Measurements from ENCODE around the gene BTRC.
"Not testable (repeated sequence)": the region's sequence is repeated elsewhere in the genome, so short reads cannot be mapped to it uniquely, and the experiment has no call there.

The BTRC gene

GRCh38 chr10:101571271-101571925 is 217.4 kb downstream of the BTRC start:
- no peak for DNase-seq

GRCh38 chr10:101572126-101572525 is 218.2 kb downstream of the BTRC start:
- no peak for DNase-seq

- DNase-seq: no peak
Observed at GRCh38 chr10:101572785-101573184, 218.8 kb downstream of the BTRC start.

- no peak for DNase-seq
Observed at GRCh38 chr10:101573885-101574753, 220.2 kb downstream of the BTRC start.

- DNase-seq: no peak
Observed at GRCh38 chr10:101575091-101575490, 221.1 kb downstream of the BTRC start.

- no peak for DNase-seq
Observed at GRCh38 chr10:101575580-101576210, 221.7 kb downstream of the BTRC start.

- DNase-seq: no peak
Observed at GRCh38 chr10:101576211-101576863, 222.4 kb downstream of the BTRC start.

GRCh38 chr10:101577121-101577871 is 223.3 kb downstream of the BTRC start:
- no peak for DNase-seq

GRCh38 chr10:101578192-101578591 is 224.2 kb downstream of the BTRC start:
- DNase-seq: no peak

GRCh38 chr10:101578803-101579515 is 225.0 kb downstream of the BTRC start:
- no peak for DNase-seq

GRCh38 chr10:101579516-101579870 is 225.5 kb downstream of the BTRC start:
- no peak for DNase-seq

GRCh38 chr10:101580486-101581399 is 226.8 kb downstream of the BTRC start:
- no peak for DNase-seq

- no peak for DNase-seq
Observed at GRCh38 chr10:101585841-101586240, 231.9 kb downstream of the BTRC start.

GRCh38 chr10:101587725-101588653 is 234.0 kb downstream of the BTRC start, which contains the start of the genes DPCD and POLL:
Gene DPCD, plus strand, starts transcription at chr10:101588321. Its CDS starts 16 bp downstream, at chr10:101588337.
Gene POLL, minus strand, starts transcription at chr10:101588257. Its CDS starts 897 bp downstream, at chr10:101587360.
- DNase-seq: peak; percentile 90

GRCh38 chr10:101588879-101589278 is 234.9 kb downstream of the BTRC start:
- no peak for DNase-seq

GRCh38 chr10:101593331-101593730 is 239.4 kb downstream of the BTRC start:
- DNase-seq: not testable (repeated sequence)

- no peak for DNase-seq
Observed at GRCh38 chr10:101595591-101596433, 241.8 kb downstream of the BTRC start.

Measured in CD4-positive, alpha-beta T cell treated with Interleukin-4 for 4 hours (primary cell).